ENCODE data around the gene LAMA3.
A peak's percentile ranks its signal among the peaks of the same experiment; 100 is the strongest.

LAMA3 gene

DNA sequence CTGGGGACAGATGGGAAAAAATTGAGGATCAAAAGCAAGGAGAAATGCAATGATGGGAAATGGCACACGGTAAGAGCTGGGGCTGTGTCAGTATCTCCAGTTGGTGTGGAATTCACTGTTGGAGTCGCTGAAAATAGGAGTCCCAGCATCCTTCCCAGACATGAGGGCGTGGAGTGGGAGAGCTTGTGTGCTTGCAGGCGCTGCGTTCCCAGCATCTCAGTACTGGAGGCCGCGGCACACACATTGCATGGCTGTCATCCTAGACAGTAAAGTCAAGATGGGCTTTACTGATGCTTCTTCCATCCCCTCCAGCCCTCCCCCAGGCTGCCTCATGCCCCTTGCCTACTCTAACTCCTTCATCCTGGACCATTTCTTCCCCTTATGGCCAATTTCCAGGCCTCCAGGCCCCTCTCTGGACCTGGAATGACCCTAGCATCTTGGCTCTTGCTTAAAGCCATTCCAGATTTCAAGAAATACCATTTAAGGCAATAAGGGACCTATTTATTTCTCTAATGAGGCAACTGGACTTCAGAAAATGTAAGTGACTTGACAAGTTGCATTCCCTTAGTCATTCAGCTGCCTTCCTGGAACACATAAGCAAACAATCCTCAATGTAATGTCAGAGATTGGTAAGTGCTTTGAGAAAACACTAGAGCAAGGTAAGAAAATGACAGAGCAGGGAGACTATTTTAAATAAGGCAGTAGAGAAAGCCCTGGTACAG lies 254.8 kb downstream of the LAMA3 start:
- no peaks in the 10 kb centered on the region for H3K9me3 Mint-ChIP-seq
- H3K27ac Mint-ChIP-seq = no peak overlapping the region
- ATAC-seq (ENCODE audit: low read depth) (no peak), DNase-seq (ENCODE audit: low spot score in 2 of 2) (no peak)
- peaks cover 11% of the 10 kb centered on the region for H3K4me1 Mint-ChIP-seq
- no peaks in the 10 kb centered on the region for H3K36me3 Mint-ChIP-seq
- H3K4me3 Mint-ChIP-seq = no peak overlapping the region
- H3K27me3 Mint-ChIP-seq = no peaks in the 10 kb centered on the region

DNA sequence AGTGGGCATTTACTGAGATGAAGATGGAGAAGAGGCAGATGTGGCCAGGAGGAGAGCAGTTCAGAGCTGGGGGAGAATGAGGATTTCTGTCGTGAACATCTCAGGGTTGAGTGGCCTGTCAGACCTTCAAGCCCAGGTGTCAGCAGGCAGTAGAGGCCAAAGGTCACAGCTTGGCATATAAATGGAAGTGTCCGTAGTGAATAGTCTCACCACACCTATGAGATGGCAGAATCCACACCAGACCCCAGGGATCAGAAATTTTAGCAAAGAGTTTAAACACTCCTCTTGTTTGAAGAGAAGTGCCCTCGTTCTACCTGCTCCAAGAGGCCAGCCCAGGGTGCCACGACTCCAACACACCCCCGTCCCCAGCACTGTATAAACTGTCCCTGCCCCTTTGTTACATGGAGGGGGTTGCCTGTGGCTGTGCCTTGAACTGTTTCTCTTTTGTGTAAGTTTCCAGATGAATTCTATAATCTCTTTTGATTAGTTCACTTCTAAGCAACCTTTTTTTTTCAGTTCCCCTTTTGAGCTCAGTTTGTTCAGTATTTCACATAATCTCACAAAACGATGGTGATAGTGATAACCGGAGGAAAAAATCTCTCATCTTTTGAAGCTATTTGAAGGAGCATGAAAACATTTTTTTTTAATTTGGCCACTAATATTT lies 256.3 kb downstream of the LAMA3 start:
- peak; percentile 66 for ATAC-seq (ENCODE audit: low read depth)
- Mint-ChIP-seq H3K27me3 (no peaks in the 10 kb centered on the region), H3K4me1 (peaks cover 11% of the 10 kb centered on the region), H3K9me3 (no peaks in the 10 kb centered on the region), H3K4me3 (no peak overlapping the region), H3K36me3 (no peaks in the 10 kb centered on the region), H3K27ac (peak overlapping the region; percentile 17)
- no peak for DNase-seq (ENCODE audit: low spot score in 2 of 2)

- DNase-seq (ENCODE audit: low spot score in 2 of 2) = no peak
- no peak for ATAC-seq (ENCODE audit: low read depth)
- H3K4me1 Mint-ChIP-seq = peaks cover 8% of the 10 kb centered on the region
- no peaks in the 10 kb centered on the region for H3K9me3 Mint-ChIP-seq
- no peaks in the 10 kb centered on the region for H3K36me3 Mint-ChIP-seq
- no peak overlapping the region for H3K4me3 Mint-ChIP-seq
- no peak overlapping the region for H3K27ac Mint-ChIP-seq
- no peaks in the 10 kb centered on the region for H3K27me3 Mint-ChIP-seq
Observed at GRCh38 chr18:23949863-23950262, 260.6 kb downstream of the LAMA3 start.

- no peak overlapping the region for H3K4me3 Mint-ChIP-seq
- no peak overlapping the region for H3K27ac Mint-ChIP-seq
Observed at GRCh38 chr18:23950644-23951043, 261.4 kb downstream of the LAMA3 start.

DNA sequence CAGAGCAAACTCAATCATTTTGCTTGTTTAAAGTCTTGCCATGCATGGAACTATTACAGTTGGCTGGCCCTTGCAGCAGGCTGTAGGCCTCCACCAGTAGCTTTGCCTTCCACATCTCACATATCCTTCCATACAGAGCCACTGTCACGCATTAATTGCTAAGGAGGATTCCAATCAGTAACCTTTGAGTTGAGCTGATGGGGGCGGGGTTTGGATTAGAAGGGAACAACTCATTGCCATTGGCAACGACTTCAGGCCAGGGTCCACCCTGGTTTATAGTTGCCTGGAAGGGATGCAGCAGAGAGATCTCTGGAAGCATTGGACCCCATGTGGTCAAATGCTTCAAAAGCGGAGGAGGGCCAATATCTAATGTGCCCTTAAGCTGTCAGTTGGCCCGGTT lies 262.0 kb downstream of the LAMA3 start:
- Mint-ChIP-seq H3K9me3 (no peaks in the 10 kb centered on the region), H3K27ac (no peak overlapping the region), H3K4me1 (no peaks in the 10 kb centered on the region), H3K36me3 (no peaks in the 10 kb centered on the region), H3K4me3 (no peak overlapping the region), H3K27me3 (no peaks in the 10 kb centered on the region)
- DNase-seq (ENCODE audit: low spot score in 2 of 2) = no peak
- no peak for ATAC-seq (ENCODE audit: low read depth)

More at GRCh38 chr18:23950644-23951043, 261.4 kb downstream of the LAMA3 start:
- Mint-ChIP-seq H3K9me3 (no peaks in the 10 kb centered on the region), H3K27me3 (no peaks in the 10 kb centered on the region), H3K4me1 (peaks cover 2% of the 10 kb centered on the region), H3K36me3 (no peaks in the 10 kb centered on the region)
- ATAC-seq (ENCODE audit: low read depth) (no peak), DNase-seq (ENCODE audit: low spot score in 2 of 2) (no peak)

GRCh38 chr18:23953984-23954383 lies 264.7 kb downstream of the LAMA3 start:
- no peaks in the 10 kb centered on the region for H3K4me1 Mint-ChIP-seq
- DNase-seq (ENCODE audit: low spot score in 2 of 2) (no peak), ATAC-seq (ENCODE audit: low read depth) (no peak)
- H3K9me3 Mint-ChIP-seq = no peaks in the 10 kb centered on the region
- H3K36me3 Mint-ChIP-seq = no peaks in the 10 kb centered on the region
- no peak overlapping the region for H3K4me3 Mint-ChIP-seq
- H3K27ac Mint-ChIP-seq = no peak overlapping the region
- no peaks in the 10 kb centered on the region for H3K27me3 Mint-ChIP-seq

- H3K9me3 Mint-ChIP-seq = no peaks in the 10 kb centered on the region
- H3K4me1 Mint-ChIP-seq = no peaks in the 10 kb centered on the region
- no peak overlapping the region for H3K27ac Mint-ChIP-seq
- no peaks in the 10 kb centered on the region for H3K36me3 Mint-ChIP-seq
- no peak overlapping the region for H3K4me3 Mint-ChIP-seq
- ATAC-seq (ENCODE audit: low read depth) = no peak
- no peak for DNase-seq (ENCODE audit: low spot score in 2 of 2)
- H3K27me3 Mint-ChIP-seq = no peaks in the 10 kb centered on the region
Observed at GRCh38 chr18:23956483-23956882, 267.2 kb downstream of the LAMA3 start.

DNA sequence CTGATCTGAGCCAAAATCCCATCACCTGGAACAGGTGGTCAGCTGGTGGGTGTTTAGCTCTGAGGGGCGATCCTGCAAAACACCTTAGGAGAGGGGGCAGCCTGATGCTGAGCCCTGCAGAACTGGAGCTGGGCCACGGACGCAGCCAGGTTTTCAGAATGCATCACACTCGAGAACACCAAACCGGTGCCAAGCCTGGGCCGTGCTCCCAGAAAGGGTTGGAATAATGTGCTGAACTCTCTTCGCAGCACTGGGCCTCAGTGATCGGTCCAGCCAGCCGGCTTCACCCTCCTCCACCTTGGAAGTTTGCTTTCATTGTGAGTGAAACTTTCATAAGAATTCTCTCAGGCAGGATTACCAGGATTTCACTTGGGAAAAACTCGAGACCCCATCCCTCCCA lies 268.8 kb downstream of the LAMA3 start:
- no peaks in the 10 kb centered on the region for H3K9me3 Mint-ChIP-seq
- no peak for ATAC-seq (ENCODE audit: low read depth)
- DNase-seq (ENCODE audit: low spot score in 2 of 2) = no peak
- H3K27ac Mint-ChIP-seq = no peak overlapping the region
- no peaks in the 10 kb centered on the region for H3K36me3 Mint-ChIP-seq
- no peaks in the 10 kb centered on the region for H3K4me1 Mint-ChIP-seq
- H3K27me3 Mint-ChIP-seq = no peaks in the 10 kb centered on the region
- H3K4me3 Mint-ChIP-seq = no peak overlapping the region

DNA sequence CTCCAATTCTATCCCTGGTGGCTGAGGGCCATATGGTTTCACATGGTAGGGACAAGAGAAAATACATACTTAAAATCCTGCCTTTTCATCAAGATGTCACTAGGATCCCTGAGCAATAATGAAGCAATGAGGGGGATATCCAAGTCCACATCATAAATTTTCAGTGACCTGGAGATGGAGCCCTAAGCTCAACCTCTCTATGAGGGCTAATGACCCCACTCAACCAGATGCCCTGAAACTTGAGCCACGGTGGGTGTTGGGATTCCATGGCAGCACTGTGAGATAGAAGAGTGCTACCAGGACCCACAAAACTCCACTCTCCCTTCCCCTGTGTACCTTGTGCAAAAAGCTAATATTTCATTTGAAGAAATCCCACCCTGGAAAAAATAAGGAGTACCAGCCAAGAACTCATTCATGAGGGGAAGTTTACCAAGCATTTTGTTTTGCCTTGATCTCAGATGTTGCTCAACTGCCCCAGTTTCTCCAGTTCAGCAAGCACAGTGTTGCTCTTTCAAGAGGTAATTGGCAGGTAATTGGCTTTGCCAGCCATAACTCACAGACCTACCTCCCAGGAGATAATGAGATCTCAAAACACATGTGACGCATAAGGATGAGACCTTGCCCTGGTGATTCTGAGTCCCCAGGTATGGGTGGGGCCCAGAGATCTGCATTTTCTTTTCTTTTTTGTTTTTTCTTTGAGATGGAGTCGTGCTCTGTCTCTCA lies 274.4 kb downstream of the LAMA3 start:
- Mint-ChIP-seq H3K27ac (no peak overlapping the region), H3K4me1 (peaks cover 35% of the 10 kb centered on the region), H3K4me3 (no peak overlapping the region), H3K9me3 (no peaks in the 10 kb centered on the region), H3K36me3 (no peaks in the 10 kb centered on the region), H3K27me3 (no peaks in the 10 kb centered on the region)
- no peak for ATAC-seq (ENCODE audit: low read depth)
- no peak for DNase-seq (ENCODE audit: low spot score in 2 of 2)

- H3K27ac Mint-ChIP-seq = peak overlapping the region; percentile 64
Observed at GRCh38 chr18:23964282-23965238, 275.3 kb downstream of the LAMA3 start.

GRCh38 chr18:23966909-23967308 lies 277.7 kb downstream of the LAMA3 start:
- Mint-ChIP-seq H3K4me3 (peak overlapping the region; percentile 15), H3K27me3 (no peaks in the 10 kb centered on the region), H3K36me3 (no peaks in the 10 kb centered on the region), H3K4me1 (peaks cover 54% of the 10 kb centered on the region), H3K9me3 (no peaks in the 10 kb centered on the region), H3K27ac (no peak overlapping the region)
- ATAC-seq (ENCODE audit: low read depth) = no peak
- DNase-seq (ENCODE audit: low spot score in 2 of 2) = no peak

More at GRCh38 chr18:23964282-23965238, 275.3 kb downstream of the LAMA3 start:
- Mint-ChIP-seq H3K4me3 (peak overlapping the region; percentile 60), H3K36me3 (no peaks in the 10 kb centered on the region), H3K9me3 (no peaks in the 10 kb centered on the region), H3K4me1 (peaks cover 41% of the 10 kb centered on the region), H3K27me3 (no peaks in the 10 kb centered on the region)
- ATAC-seq (ENCODE audit: low read depth) = peak; percentile 28
- no peak for DNase-seq (ENCODE audit: low spot score in 2 of 2)

GRCh38 chr18:23967321-23968089 lies 278.3 kb downstream of the LAMA3 start:
- ATAC-seq (ENCODE audit: low read depth) (peak; percentile 74), DNase-seq (ENCODE audit: low spot score in 2 of 2) (peak; percentile 37)
- H3K4me1 Mint-ChIP-seq = peaks cover 59% of the 10 kb centered on the region
- H3K27ac Mint-ChIP-seq = peak overlapping the region; percentile 88
- no peaks in the 10 kb centered on the region for H3K27me3 Mint-ChIP-seq
- H3K4me3 Mint-ChIP-seq = peak overlapping the region; percentile 50
- H3K9me3 Mint-ChIP-seq = no peaks in the 10 kb centered on the region
- no peaks in the 10 kb centered on the region for H3K36me3 Mint-ChIP-seq
